DOHH2 (cell line): ENCODE data around the gene TRIM9.

ENCODE experiments used
- H3F3A ChIP-seq: fragments of 200-600 bp; sonication (generic), shearing (Covaris generic); 2 replicates; pipeline ENCODE4 v1.6.0; 2016; ENCODE audit warnings: antibody characterized with exemption, mild to moderate bottlenecking; ENCODE audit not compliant: control insufficient read depth, insufficient read depth
- H3K27ac ChIP-seq: fragments of 200-600 bp; sonication (generic); 2 replicates; pipeline ENCODE4 v1.5.1; 2014; ENCODE audit warnings: low read depth, mild to moderate bottlenecking, low read length, moderate library complexity
- H3K27me3 ChIP-seq: fragments of 200-600 bp; sonication (generic); 2 replicates; pipeline ENCODE4 v1.6.1; 2014; ENCODE audit warnings: mild to moderate bottlenecking, low read length, mixed read lengths; ENCODE audit not compliant: control insufficient read depth
- H3K36me3 ChIP-seq: fragments of 200-600 bp; sonication (generic); 2 replicates; pipeline ENCODE4 v1.6.1; 2014; ENCODE audit warnings: mild to moderate bottlenecking, low read length, moderate library complexity, mixed read lengths; ENCODE audit not compliant: control insufficient read depth
- H3K4me1 ChIP-seq: fragments of 200-600 bp; sonication (generic); 2 replicates; pipeline ENCODE4 v1.6.1; 2014; ENCODE audit warnings: mild to moderate bottlenecking, low read length, mixed read lengths; ENCODE audit not compliant: control insufficient read depth
- H3K4me2 ChIP-seq: fragments of 200-600 bp; sonication (generic); 2 replicates; pipeline ENCODE4 v1.6.0; 2014; ENCODE audit warnings: mild to moderate bottlenecking, low read length, moderate library complexity
- H3K4me3 ChIP-seq: fragments of 200-600 bp; sonication (generic); 2 replicates; pipeline ENCODE4 v1.5.1; 2014; ENCODE audit warnings: mild to moderate bottlenecking, low read length, mixed read lengths
- H3K79me2 ChIP-seq: fragments of 200-600 bp; sonication (generic); 2 replicates; pipeline ENCODE4 v1.6.1; 2014; ENCODE audit warnings: mild to moderate bottlenecking, low read length, mixed read lengths; ENCODE audit not compliant: control insufficient read depth
- H3K9me2 ChIP-seq: fragments of 200-600 bp; sonication (generic); replicated peaks from 2 replicates; pipeline ENCODE4 v1.6.1; 2014; ENCODE audit warnings: mild to moderate bottlenecking, low read length, mixed read lengths; ENCODE audit not compliant: control insufficient read depth
- H3K9me3 ChIP-seq: fragments of 200-600 bp; sonication (generic); 2 replicates; pipeline ENCODE4 v1.6.1; 2014; ENCODE audit warnings: antibody characterized with exemption, low read length, mixed read lengths; ENCODE audit not compliant: control insufficient read depth, insufficient read depth
- H4K20me1 ChIP-seq: fragments of 200-600 bp; sonication (generic); 2 replicates; pipeline ENCODE4 v1.6.0; 2014; ENCODE audit warnings: low read depth, mild to moderate bottlenecking, antibody characterized with exemption, low read length, moderate library complexity; ENCODE audit not compliant: control insufficient read depth, insufficient read depth
- EZH2phosphoT487 ChIP-seq: fragments of 200-600 bp; sonication (generic); IDR thresholded peaks from 2 replicates; pipeline ENCODE4 v1.6.1; 2017; ENCODE audit warnings: borderline replicate concordance, mild to moderate bottlenecking, antibody characterized with exemption, low read length, moderate library complexity, mixed read lengths
- TF ChIP-seq, protein P1 (sequence below): fragments of 200-600 bp; sonication (generic); IDR thresholded peaks from one replicate; pipeline ENCODE4 v1.5.1; 2014; ENCODE audit warnings: antibody characterized with exemption, mild to moderate bottlenecking, low read depth, low read length; ENCODE audit not compliant: poor library complexity, severe bottlenecking

TRIM9 gene

DNA sequence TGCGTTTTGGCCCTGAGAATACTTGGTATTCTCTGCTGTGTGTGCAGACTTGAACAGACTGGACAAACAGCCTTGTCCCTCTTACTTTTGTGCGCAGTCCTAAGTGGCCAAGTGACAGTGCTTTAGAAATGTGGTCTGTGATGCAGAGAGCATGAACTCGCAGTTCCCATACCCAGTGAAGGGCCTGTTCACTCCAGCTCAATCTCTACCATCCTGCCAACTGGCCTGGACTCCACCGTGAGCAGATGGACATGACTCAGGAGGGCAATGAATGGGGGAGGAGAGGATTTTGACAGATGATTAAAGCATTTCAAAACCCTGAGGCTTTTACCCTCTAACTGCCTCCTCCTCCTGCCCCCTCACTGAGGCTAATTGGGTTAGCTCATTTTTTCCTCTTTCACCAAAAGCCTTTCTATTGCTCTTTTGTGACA is 88.1 kb downstream of the TRIM9 start:
- H3K4me3 ChIP-seq = no peak overlapping the region
- no peaks in the 10 kb centered on the region for H3K9me3 ChIP-seq
- H3K27ac ChIP-seq = no peak overlapping the region

DNA sequence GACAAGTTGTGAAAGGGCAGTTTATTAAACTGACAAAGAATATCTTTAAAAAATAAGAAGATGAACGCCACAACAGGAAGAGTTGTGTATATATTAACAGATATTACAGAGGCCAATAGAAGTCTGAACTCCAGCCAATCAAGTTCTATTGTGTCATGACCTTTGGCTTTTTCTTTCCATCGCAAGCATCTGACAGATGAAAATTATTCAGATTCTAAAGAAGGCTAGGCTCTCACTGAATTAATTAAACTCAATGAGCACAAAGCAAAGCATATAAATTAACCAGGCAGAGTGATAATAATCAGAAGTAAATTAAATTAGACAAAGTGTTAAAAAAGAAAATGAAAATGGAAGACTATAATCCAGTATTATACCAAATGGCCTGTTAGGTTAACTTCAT is 88.6 kb downstream of the TRIM9 start:
- Histone ChIP-seq H3K9me2 (no peaks in the 10 kb centered on the region), H4K20me1 (no peaks in the 10 kb centered on the region), H3K4me3 (no peak overlapping the region), H3K4me2 (no peak overlapping the region), H3K27ac (no peak overlapping the region), H3F3A (no peaks in the 10 kb centered on the region), H3K9me3 (no peaks in the 10 kb centered on the region), H3K79me2 (no peaks in the 10 kb centered on the region), H3K36me3 (peaks cover 36% of the 10 kb centered on the region), H3K27me3 (no peaks in the 10 kb centered on the region), H3K4me1 (no peaks in the 10 kb centered on the region)
- TF ChIP-seq, protein P1, sequence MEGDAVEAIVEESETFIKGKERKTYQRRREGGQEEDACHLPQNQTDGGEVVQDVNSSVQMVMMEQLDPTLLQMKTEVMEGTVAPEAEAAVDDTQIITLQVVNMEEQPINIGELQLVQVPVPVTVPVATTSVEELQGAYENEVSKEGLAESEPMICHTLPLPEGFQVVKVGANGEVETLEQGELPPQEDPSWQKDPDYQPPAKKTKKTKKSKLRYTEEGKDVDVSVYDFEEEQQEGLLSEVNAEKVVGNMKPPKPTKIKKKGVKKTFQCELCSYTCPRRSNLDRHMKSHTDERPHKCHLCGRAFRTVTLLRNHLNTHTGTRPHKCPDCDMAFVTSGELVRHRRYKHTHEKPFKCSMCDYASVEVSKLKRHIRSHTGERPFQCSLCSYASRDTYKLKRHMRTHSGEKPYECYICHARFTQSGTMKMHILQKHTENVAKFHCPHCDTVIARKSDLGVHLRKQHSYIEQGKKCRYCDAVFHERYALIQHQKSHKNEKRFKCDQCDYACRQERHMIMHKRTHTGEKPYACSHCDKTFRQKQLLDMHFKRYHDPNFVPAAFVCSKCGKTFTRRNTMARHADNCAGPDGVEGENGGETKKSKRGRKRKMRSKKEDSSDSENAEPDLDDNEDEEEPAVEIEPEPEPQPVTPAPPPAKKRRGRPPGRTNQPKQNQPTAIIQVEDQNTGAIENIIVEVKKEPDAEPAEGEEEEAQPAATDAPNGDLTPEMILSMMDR = no peak
- TF ChIP-seq EZH2phosphoT487 = no peak

More for the DNA sequence above, 88.1 kb downstream of the TRIM9 start:
- TF ChIP-seq, protein P1 = no peak
- no peak for TF ChIP-seq EZH2phosphoT487
- Histone ChIP-seq H4K20me1 (no peaks in the 10 kb centered on the region), H3F3A (no peaks in the 10 kb centered on the region), H3K4me2 (no peak overlapping the region), H3K27me3 (no peaks in the 10 kb centered on the region), H3K79me2 (no peaks in the 10 kb centered on the region), H3K9me2 (no peaks in the 10 kb centered on the region), H3K4me1 (no peaks in the 10 kb centered on the region), H3K36me3 (peaks cover 36% of the 10 kb centered on the region)

DNA sequence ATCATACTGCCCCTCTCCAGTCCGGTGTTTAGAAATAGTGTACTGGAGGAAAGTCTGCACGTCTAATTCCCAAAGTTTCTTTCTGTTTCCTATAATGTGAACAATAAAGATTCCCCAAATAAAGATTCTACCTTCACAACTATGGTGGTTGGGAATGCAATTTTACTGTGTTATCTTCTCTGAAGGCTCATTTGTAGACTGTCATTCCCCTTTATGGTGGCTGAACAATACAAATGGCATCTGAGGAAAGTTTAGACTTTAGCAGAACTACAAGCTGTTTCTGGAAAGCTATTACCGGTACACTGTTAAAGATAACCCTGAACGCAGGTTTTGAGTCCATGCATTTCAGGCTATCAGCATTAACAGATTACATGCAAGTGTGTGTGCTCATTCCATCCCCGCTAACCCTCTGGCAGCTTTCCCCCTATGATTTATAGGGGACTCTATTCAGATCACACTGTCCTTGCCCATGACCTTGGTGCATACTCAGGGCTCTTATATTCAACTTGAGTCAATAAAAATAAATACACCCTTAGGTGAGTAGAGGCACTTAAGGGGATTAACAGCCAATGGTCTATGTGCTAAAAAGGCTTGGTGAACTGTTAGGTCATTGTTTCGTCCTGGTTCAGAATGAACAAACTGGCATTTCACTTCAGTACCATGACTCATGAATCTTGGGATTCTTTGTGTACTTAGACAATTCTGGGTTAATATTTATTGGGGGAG is 89.9 kb downstream of the TRIM9 start:
- Histone ChIP-seq H3K4me3 (no peak overlapping the region), H3K36me3 (peaks cover 34% of the 10 kb centered on the region), H3K27me3 (no peaks in the 10 kb centered on the region), H3K4me2 (no peak overlapping the region), H3K27ac (no peak overlapping the region), H3K79me2 (no peaks in the 10 kb centered on the region), H3F3A (no peaks in the 10 kb centered on the region), H3K9me3 (no peaks in the 10 kb centered on the region), H3K9me2 (no peaks in the 10 kb centered on the region), H4K20me1 (no peaks in the 10 kb centered on the region), H3K4me1 (no peaks in the 10 kb centered on the region)
- TF ChIP-seq, protein P1 = no peak
- no peak for TF ChIP-seq EZH2phosphoT487
